Kidney (tissue), 14 donors: ENCODE data around the gene VOPP1. TPM values are rescaled to one million over a fixed set of nuclear protein-coding genes. Genes with fewer than 3 reads are reported as not detected.

ENCODE experiments used
- DNase-seq, 5 donors: peaks; one replicate each; pipeline ENCODE4 v3.0.0-alpha.2; 2013 to 2020
- FAIRE-seq: peaks from 2 replicates; lab custom pipeline; 2012; peaks lifted over from hg19 to GRCh38; lab: Jason Lieb, UNC
- H3K27ac ChIP-seq, 2 donors: one replicate each; pipeline ENCODE4 v1.7.0; 2013; ENCODE audit warnings: low read depth in 2 of 2, low read length in 2 of 2, inconsistent platforms in 1 of 2
- H3K27me3 ChIP-seq: one replicate; pipeline ENCODE4 v1.7.1; 2013; ENCODE audit warnings: low read length, inconsistent platforms; ENCODE audit not compliant: control insufficient read depth, insufficient read depth
- H3K36me3 ChIP-seq, 3 donors: one replicate each; pipeline versions ENCODE4 v1.7.0 to v1.7.1; 2013; ENCODE audit warnings: low read length in 3 of 3, control low read depth in 1 of 3, inconsistent platforms in 1 of 3; ENCODE audit not compliant: insufficient read depth in 3 of 3, control insufficient read depth in 2 of 3
- H3K4me1 ChIP-seq, 3 donors: one replicate each; pipeline versions ENCODE4 v1.7.0 to v1.7.1; 2013; ENCODE audit warnings: low read length in 3 of 3, inconsistent platforms in 1 of 3, low read depth in 1 of 3; ENCODE audit not compliant: control insufficient read depth in 2 of 3, insufficient read depth in 2 of 3
- H3K4me3 ChIP-seq, 3 donors: one replicate each; pipeline versions ENCODE4 v1.7.0 to v1.8.1; 2013; ENCODE audit warnings: low read length in 3 of 3, control low read depth in 1 of 3, inconsistent platforms in 1 of 3
- H3K9ac ChIP-seq, 3 donors: one replicate each; pipeline versions ENCODE4 v1.7.0 to v1.7.1; 2013; ENCODE audit warnings: low read length in 3 of 3, control low read depth in 1 of 3, inconsistent platforms in 1 of 3
- H3K9me3 ChIP-seq, 3 donors: one replicate each; pipeline versions ENCODE4 v1.7.0 to v1.7.1; 2013; ENCODE audit warnings: low read length in 3 of 3, control low read depth in 1 of 3, inconsistent platforms in 1 of 3; ENCODE audit not compliant: control insufficient read depth in 2 of 3, insufficient read depth in 1 of 3
- intact Hi-C: fragments of 100-400 bp; cut with DNase I; formaldehyde crosslinking; loops from one replicate; pipeline ENCODE4 v1.11.1; 2022
- polyA plus RNA-seq: library from polyadenylated mRNA; stranded (reverse); fragments of 350-450 nt; fragmentation: Illumina TruSeq; extraction: RNeasy Lipid Tissue Mini Kit (QIAGEN cat#74804); gene quantifications from one replicate; pipeline ENCODE4 v1.2.3, GENCODE V29; 2014; ENCODE audit warnings: low read depth, low replicate concordance; ENCODE audit not compliant: insufficient read depth
- total RNA-seq: library from RNA; stranded (reverse); fragmentation: NEBNext Ultra II Directional; extraction: Animal tissue kit (Norgen Biotek cat#: 25700); gene quantifications from one replicate; pipeline ENCODE4 v1.2.1, GENCODE V29; 2021
- TF ChIP-seq, protein P1 (sequence below): IDR thresholded peaks from 3 replicates; pipeline ENCODE4 v1.5.1; 2012; ENCODE audit warnings: mild to moderate bottlenecking, moderate library complexity, borderline replicate concordance; ENCODE audit not compliant: insufficient read depth; ENCODE audit errors: extremely low read depth
- donor health status: control.
- donor health status: control.
- donor health status: control.
- donor health status: control.
- donor health status: control.
- donor health status: DM: yes; HTN: yes; CAD: no.
- donor health status: Normal renal cell carcinoma (clear cell type).

VOPP1 gene
- total and polyA plus RNA-seq, 2 donors from 2014 or later: 47.3 to 98.7 TPM

GRCh38 chr7:55449992-55450535 is 122.2 kb downstream of the VOPP1 start:
- FAIRE-seq (no peak), DNase-seq (no peak)
- Histone ChIP-seq H3K36me3 (no peaks in the 10 kb centered on the region), H3K27ac (no peak overlapping the region), H3K9ac (no peak overlapping the region), H3K4me1 (no peaks in the 10 kb centered on the region), H3K9me3 (no peaks in the 10 kb centered on the region), H3K4me3 (no peak overlapping the region), H3K27me3 (no peaks in the 10 kb centered on the region)
- intact Hi-C loops: no loop called here
- TF ChIP-seq, protein P1, sequence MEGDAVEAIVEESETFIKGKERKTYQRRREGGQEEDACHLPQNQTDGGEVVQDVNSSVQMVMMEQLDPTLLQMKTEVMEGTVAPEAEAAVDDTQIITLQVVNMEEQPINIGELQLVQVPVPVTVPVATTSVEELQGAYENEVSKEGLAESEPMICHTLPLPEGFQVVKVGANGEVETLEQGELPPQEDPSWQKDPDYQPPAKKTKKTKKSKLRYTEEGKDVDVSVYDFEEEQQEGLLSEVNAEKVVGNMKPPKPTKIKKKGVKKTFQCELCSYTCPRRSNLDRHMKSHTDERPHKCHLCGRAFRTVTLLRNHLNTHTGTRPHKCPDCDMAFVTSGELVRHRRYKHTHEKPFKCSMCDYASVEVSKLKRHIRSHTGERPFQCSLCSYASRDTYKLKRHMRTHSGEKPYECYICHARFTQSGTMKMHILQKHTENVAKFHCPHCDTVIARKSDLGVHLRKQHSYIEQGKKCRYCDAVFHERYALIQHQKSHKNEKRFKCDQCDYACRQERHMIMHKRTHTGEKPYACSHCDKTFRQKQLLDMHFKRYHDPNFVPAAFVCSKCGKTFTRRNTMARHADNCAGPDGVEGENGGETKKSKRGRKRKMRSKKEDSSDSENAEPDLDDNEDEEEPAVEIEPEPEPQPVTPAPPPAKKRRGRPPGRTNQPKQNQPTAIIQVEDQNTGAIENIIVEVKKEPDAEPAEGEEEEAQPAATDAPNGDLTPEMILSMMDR: no peak

GRCh38 chr7:55449205-55449991 is 122.9 kb downstream of the VOPP1 start:
- Histone ChIP-seq H3K9ac (no peak overlapping the region), H3K36me3 (no peaks in the 10 kb centered on the region), H3K9me3 (no peaks in the 10 kb centered on the region), H3K27me3 (no peaks in the 10 kb centered on the region), H3K4me1 (no peaks in the 10 kb centered on the region), H3K4me3 (no peak overlapping the region), H3K27ac (no peak overlapping the region)
- no peak for DNase-seq
- intact Hi-C loops: no loop called here
- TF ChIP-seq, protein P1: no peak
- no peak for FAIRE-seq

GRCh38 chr7:55448526-55448925 is 123.8 kb downstream of the VOPP1 start:
- no peaks in the 10 kb centered on the region for H3K27me3 ChIP-seq
- H3K9ac ChIP-seq: no peak overlapping the region
- no peaks in the 10 kb centered on the region for H3K9me3 ChIP-seq
- FAIRE-seq (no peak), DNase-seq (no peak)
- H3K27ac ChIP-seq: no peak overlapping the region
- no peaks in the 10 kb centered on the region for H3K4me1 ChIP-seq
- H3K4me3 ChIP-seq: no peak overlapping the region
- TF ChIP-seq, protein P1: no peak
- H3K36me3 ChIP-seq: no peaks in the 10 kb centered on the region
- intact Hi-C loops: no loop called here
